HCT116 (cell line): ENCODE results near the gene TTC39C.

Experiments
- CBX3 ChIP-seq: IDR thresholded peaks from 2 replicates; pipeline ENCODE4 v1.6.1; 2012; ENCODE audit warnings: low read depth
- EZH2 ChIP-seq: fragments of 200-600 bp; sonication (generic); IDR thresholded peaks from 2 replicates; pipeline ENCODE4 v1.6.1; 2017; ENCODE audit warnings: antibody characterized with exemption, mixed run types
- EZH2phosphoT487 ChIP-seq: fragments of 200-600 bp; IDR thresholded peaks from 2 replicates; pipeline ENCODE4 v1.6.1; 2018; ENCODE audit warnings: antibody characterized with exemption, borderline replicate concordance
- JUND ChIP-seq: IDR thresholded peaks from 2 replicates; pipeline ENCODE4 v1.6.1; 2012
- POLR2A ChIP-seq: IDR thresholded peaks from 2 replicates; pipeline ENCODE4 v1.7.0; 2011; ENCODE audit warnings: borderline replicate concordance; ENCODE audit not compliant: insufficient read depth, insufficient read length; ENCODE audit errors: extremely low read depth
- POLR2AphosphoS5 ChIP-seq: IDR thresholded peaks from 2 replicates; pipeline ENCODE4 v1.6.1; 2011; ENCODE audit warnings: mild to moderate bottlenecking, low read depth, low read length, moderate library complexity
- RAD21 ChIP-seq: IDR thresholded peaks from 2 replicates; pipeline ENCODE4 v1.6.1; 2012; ENCODE audit warnings: low read depth, mild to moderate bottlenecking
- SRF ChIP-seq: IDR thresholded peaks from 2 replicates; pipeline ENCODE4 v1.6.1; 2012; ENCODE audit warnings: low read depth
- YY1 ChIP-seq: IDR thresholded peaks from 2 replicates; pipeline ENCODE4 v1.6.1; 2011; ENCODE audit warnings: low read length, low read depth, moderate library complexity, mild to moderate bottlenecking; ENCODE audit not compliant: insufficient replicate concordance; ENCODE audit errors: extremely low read depth
- TF ChIP-seq, protein P1 (sequence below), 3 experiments: fragments of 200-600 bp in 1 of 3; sonication (generic) in 1 of 3; IDR thresholded peaks in 2 of 3; conservative IDR thresholded peaks in 1 of 3; 2 replicates each; pipeline ENCODE4 v1.5.1; 2012 to 2017; ENCODE audit warnings: low read depth in 2 of 3, low read length in 2 of 3, antibody characterized with exemption in 1 of 3, borderline replicate concordance in 1 of 3, control low read depth in 1 of 3, mild to moderate bottlenecking in 1 of 3, mixed read lengths in 1 of 3, mixed run types in 1 of 3, moderate library complexity in 1 of 3; ENCODE audit not compliant: insufficient read depth in 1 of 3

DNA sequence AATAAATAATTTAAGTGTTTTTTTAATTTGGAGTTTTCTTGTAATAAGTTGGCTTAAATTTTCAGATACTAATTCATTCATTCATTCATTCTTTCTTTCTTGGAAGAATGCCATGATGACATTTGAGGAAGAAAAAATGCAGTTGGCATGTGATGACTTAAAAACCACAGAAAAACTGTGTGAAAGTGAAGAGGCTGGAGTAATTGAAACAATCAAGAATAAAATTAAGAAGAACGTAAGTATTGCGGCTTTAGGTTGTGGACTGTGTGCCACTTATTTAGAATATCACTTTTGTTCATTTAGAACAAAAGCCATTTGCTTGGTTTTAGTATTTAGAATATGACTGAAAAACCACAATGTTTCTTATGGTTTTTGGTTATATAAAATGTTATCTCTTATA is 51.4 kb downstream of the TTC39C start:
- TF ChIP-seq, protein P1, sequence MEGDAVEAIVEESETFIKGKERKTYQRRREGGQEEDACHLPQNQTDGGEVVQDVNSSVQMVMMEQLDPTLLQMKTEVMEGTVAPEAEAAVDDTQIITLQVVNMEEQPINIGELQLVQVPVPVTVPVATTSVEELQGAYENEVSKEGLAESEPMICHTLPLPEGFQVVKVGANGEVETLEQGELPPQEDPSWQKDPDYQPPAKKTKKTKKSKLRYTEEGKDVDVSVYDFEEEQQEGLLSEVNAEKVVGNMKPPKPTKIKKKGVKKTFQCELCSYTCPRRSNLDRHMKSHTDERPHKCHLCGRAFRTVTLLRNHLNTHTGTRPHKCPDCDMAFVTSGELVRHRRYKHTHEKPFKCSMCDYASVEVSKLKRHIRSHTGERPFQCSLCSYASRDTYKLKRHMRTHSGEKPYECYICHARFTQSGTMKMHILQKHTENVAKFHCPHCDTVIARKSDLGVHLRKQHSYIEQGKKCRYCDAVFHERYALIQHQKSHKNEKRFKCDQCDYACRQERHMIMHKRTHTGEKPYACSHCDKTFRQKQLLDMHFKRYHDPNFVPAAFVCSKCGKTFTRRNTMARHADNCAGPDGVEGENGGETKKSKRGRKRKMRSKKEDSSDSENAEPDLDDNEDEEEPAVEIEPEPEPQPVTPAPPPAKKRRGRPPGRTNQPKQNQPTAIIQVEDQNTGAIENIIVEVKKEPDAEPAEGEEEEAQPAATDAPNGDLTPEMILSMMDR (IDR thresholded peaks at IDR 0.05 in 2 of 3, conservative IDR thresholded peaks at IDR 0.05 in 1 of 3; ENCODE audit: borderline replicate concordance in 1 of 3, insufficient read depth in 1 of 3, low read depth in 2 of 3, low read length in 2 of 3) = no peak
- TF ChIP-seq JUND (no peak), SRF (no peak), EZH2 (no peak), YY1 (no peak), EZH2phosphoT487 (no peak), RAD21 (no peak), CBX3 (no peak), POLR2AphosphoS5 (no peak), POLR2A (no peak)
